PFSK-1 (cell line): ENCODE measurements around the gene CROT.

Experiments used
- FOXP2 ChIP-seq: optimal IDR thresholded peaks from 2 replicates; pipeline ENCODE3; 2011; ENCODE audit warnings: borderline replicate concordance, control low read depth, inconsistent platforms; ENCODE audit not compliant: insufficient read depth; ENCODE audit errors: extremely low read length, extremely low read depth
- POLR2AphosphoS5 ChIP-seq: IDR thresholded peaks from 2 replicates; pipeline ENCODE4 v1.6.1; 2012; ENCODE audit warnings: low read depth, mild to moderate bottlenecking, control low read depth, low read length, moderate library complexity
- REST ChIP-seq, 2 experiments: IDR thresholded peaks; 2 replicates each; pipeline versions ENCODE4 v1.6.1 to v1.8.0; 2011 to 2012; ENCODE audit warnings: low read depth in 2 of 2, low read length in 2 of 2, control low read depth in 1 of 2, inconsistent platforms in 1 of 2, mild to moderate bottlenecking in 1 of 2, moderate library complexity in 1 of 2; ENCODE audit not compliant: insufficient read depth in 1 of 2
- SIN3A ChIP-seq: IDR thresholded peaks from 2 replicates; pipeline ENCODE4 v1.6.1; 2012; ENCODE audit warnings: mild to moderate bottlenecking, low read length, moderate library complexity, borderline replicate concordance; ENCODE audit not compliant: insufficient read depth
- TAF1 ChIP-seq: IDR thresholded peaks from 2 replicates; pipeline ENCODE4 v1.6.1; 2012; ENCODE audit warnings: low read length, control low read depth, borderline replicate concordance; ENCODE audit not compliant: insufficient read depth

GRCh38 chr7:87375662-87376435, 30.4 kb downstream of the CROT start:
- TF ChIP-seq SIN3A = no peak
- TF ChIP-seq REST (IDR thresholded peaks at IDR 0.05; ENCODE audit: insufficient read depth in 1 of 2, low read depth in 2 of 2, low read length in 2 of 2) = no peak
- no peak for TF ChIP-seq POLR2AphosphoS5
- TF ChIP-seq TAF1 = no peak
- no peak for TF ChIP-seq FOXP2
